Medulla oblongata (tissue), 1 donor: ENCODE measurements around the gene PRKCA.
A peak's percentile ranks its signal among the peaks of the same experiment; 100 is the strongest.
"Not testable (repeated sequence)": the region's sequence is repeated elsewhere in the genome, so short reads cannot be mapped to it uniquely, and the experiment has no call there.

ENCODE experiments used
- DNase-seq: peaks from one replicate; pipeline ENCODE4 v3.0.0-alpha.2; 2015; ENCODE audit errors: extremely low spot score

Gene PRKCA

DNA sequence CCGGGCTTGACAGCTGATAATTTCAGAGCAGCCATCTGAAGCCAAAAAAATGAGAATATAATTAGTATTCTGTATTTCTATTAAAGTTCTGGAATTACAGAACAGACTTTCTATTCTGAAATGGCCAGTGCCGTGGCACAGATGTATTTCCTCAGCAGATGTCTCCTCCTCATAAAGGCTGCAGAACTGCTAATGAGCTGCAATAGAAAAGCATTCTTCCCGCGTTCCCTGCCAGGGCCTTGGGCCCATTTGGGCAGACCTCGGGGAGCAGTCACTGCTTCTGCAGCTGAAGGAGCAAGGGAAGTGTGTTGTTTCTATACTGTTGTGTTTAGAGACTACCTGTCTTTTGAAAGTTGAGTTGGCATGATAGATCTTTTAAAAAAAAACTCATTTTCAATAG is 379.9 kb downstream of the PRKCA start:
- DNase-seq = peak; percentile 48

DNA sequence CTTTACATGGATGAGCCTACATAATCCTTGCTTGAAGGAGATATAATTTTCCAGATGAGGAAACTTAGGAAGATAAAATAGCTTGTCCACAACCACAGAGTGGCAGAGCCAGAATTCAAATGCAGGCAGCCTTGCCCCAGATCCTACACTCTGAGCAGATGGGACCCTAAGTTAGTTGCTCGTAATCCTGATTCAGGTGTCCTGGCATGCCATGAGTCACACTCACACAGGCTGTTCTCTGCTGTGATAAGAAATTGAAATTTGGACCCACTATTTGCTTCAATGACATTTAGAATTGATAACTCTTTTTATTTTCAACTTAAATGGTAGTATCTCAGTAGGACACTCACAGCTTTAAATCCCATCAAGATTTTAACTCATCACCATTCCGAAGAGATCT is 381.8 kb downstream of the PRKCA start:
- no peak for DNase-seq

DNA sequence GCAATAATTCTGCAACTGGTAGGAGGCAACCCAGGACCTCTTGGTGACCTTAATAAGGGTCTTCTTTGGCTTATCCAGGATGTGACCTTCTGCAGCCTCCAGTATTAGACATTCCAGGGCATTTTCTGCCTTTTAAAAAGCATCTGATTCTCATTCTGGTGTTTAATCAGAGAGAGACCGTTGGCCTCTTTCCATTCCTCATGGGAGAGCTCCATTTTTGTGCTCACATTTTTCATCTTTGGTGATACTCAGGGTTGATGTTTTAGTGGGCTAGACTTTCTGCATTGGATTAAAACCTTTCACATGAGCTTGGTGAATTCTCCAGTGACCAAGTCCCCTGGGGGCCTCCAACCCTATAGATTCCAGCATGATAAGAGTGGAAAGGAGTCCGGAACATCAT is 382.3 kb downstream of the PRKCA start:
- DNase-seq = no peak

DNA sequence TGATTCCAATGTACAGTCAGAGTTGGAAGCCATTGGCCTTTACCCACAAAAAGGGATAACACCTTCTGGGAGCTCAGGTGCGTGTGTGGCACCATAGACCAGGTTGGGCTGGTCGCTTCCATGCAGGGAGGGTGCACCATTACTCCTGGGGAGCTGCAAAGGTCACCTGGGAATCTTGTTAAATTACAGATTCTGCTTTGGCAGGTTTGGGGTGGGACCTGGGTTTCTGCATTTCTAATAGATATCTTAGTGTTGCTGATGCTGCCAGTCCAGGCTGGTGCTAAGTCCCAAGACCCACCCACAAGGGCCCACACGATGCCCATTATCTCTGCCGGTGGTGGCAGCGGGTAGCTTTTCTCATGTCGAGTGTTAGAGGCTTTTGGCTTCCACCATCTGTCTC is 384.2 kb downstream of the PRKCA start:
- DNase-seq = no peak

DNA sequence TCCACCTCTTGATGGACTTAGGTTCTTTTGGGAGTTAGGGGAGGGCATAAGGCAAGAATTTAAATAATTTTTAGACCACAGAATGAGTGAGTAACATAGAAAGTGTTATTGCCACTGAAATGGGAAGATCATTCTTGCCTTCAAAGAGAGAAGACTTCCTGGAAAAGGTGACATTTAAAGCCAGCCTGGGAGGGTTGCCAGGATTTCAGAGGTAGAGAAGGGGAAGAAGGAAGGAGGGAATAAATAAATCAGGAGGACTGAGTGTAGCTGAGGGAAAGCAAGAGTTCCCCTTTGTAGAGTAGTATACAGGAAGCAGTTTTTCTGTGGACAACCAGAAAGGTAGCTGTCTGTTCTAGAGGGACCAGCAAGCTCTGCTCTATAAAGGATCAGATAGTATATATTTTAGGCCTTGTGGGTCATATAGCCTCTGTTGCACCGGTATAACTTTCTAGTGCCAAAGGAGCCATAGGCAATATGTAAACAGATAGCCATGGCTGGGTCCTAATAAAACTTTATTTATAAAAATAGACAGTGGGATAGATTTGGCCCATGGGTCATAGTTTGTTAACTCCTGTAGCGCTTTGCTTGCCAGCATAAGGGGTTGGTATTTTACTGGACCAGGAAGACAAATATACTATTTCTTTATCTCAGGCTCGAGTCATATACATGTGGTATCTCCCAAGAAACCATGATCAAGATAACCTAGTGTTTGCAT is 385.3 kb downstream of the PRKCA start:
- DNase-seq = no peak

DNA sequence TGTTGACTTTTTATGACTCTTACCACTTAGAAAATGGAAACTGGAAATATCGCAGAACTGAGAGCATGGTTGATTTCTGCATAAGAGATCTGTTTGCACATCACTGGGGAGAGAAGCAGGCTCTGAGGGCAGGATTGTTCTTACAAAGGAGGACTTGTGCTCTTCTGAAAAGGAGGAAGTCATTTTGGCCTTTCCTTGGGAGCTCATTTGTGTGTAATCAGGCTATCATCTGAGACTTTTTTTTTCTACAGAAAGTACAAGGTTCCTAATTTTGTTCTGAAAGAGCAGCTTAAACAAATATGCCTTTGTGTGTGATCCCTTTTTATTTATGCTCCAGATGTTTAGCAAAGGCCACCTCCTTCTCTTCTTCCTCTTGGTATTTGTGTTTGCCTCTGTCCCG is 386.8 kb downstream of the PRKCA start:
- DNase-seq = peak; percentile 66

DNA sequence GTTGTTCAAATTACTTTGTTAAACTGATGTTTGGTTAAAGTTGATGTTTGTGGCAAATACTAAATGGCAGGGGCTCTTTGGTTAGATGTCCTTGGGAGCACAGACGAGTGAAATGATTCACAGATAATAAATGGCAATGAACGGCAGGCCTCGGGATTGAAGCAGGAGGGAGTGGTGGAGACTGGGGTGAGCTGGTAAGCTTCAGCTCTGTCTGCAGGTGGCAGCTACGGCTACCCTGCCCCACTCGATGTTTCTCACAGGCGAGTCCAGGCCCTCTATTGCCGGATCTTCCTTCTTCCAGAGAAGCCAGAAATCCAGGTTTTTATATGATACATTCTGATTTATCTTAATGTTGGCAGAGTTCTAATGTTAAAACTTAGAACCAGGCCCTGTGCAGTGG is 387.8 kb downstream of the PRKCA start:
- no peak for DNase-seq

DNA sequence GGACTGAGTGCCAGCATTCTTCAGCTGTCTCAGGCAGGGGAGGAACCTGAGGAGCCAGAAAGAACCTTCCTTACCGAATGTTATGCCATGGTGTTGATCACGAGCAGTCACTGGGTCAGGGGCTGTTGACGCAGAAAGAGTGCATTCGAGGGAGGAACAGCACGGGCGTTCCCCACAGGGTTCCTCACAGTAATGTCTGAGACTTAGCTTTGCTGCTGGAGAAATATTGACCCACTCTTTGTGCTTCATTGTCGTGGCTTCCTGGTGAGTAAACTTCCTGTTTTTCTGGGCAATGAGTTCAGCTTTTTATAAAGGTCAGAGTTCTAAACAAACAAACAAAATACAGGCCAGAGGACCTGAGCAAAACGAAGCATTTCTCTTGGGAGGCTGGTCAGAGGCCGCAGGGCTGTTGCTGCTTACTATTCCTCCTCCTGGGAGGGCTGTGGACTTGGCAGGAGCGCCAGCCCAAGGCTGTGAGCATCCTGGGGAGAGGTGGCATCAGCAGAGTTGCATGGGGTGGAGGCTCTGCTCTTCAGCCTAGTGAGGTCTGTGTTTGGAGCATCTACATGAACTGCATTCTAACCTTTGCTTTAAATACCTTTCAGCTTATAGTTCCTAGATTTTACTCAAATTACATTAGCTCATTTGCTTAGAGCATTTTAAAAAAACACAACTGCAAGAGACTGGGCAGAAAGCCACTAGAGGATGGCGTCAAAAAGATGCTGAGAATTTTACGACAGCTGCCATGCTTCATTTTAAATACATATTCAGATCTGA is 389.4 kb downstream of the PRKCA start:
- DNase-seq = no peak

DNA sequence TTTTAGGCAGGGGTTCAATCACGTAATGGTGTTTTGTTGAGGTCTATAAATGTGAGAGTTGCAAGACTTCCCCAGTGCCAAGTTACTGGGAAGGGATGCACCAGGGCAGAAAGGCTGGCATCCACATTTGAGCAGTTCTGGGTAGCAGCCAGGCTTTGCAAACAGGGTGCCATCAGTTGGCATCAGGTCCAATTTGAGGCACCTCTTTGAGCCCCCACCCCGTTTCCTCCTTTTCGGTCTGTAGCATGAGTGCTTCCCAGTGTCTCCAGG is 389.9 kb downstream of the PRKCA start:
- no peak for DNase-seq

DNA sequence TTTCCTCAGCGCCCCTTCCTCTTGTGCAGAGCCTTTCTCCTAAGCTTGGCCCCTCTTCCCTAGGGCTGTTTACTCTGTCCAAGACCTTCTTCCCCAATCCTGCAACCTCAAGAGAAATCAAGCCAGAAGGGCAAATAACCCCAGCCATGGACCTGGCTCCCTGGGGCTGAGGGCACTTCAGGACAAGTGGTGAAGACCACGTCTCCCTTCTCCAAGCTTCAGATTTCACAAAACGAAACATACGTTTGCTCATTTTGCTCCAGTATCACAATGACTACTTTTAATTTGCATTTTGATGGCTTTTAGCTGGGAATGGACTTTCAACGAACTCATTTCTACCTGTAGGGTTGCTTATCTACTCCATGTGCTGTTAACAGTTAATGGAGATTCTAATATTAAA is 392.7 kb downstream of the PRKCA start:
- DNase-seq = no peak

DNA sequence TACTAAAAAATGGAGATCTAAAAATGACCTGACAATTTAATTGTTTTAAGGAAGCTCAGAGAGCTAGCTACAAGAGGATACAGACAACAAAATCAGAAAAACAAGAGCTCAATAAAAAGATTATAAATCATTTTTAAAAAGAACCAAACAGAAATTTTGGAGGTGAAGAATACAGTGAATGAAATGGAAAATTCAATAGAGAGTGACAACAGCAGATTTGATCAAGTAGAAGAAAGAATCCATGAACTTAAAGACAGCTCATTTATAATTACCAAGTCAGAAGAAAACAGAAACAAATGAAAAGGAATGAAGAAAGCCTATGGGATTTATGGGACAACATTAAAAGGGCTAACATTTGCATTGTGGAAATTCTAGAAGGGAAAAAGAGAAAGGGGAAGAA is 395.9 kb downstream of the PRKCA start:
- DNase-seq = no peak

DNA sequence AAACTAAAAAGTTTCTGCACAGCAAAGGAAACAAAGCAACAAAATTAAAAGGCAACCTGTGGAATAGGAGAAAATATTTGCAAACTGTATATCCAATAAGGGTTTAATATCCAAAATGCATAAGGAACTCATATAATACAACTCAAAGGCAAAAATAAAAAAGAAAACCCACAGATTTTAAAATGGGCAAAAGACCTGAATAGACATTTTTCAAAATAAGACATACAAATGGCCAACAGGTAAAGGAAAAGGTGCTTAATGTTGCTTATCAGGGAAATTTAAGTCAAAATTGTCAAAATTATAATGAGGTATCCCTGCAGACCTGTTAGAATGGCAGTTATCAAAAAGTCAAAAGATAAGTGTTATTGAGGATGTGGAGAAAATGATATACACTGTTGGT is 399.0 kb downstream of the PRKCA start:
- DNase-seq = no peak

DNA sequence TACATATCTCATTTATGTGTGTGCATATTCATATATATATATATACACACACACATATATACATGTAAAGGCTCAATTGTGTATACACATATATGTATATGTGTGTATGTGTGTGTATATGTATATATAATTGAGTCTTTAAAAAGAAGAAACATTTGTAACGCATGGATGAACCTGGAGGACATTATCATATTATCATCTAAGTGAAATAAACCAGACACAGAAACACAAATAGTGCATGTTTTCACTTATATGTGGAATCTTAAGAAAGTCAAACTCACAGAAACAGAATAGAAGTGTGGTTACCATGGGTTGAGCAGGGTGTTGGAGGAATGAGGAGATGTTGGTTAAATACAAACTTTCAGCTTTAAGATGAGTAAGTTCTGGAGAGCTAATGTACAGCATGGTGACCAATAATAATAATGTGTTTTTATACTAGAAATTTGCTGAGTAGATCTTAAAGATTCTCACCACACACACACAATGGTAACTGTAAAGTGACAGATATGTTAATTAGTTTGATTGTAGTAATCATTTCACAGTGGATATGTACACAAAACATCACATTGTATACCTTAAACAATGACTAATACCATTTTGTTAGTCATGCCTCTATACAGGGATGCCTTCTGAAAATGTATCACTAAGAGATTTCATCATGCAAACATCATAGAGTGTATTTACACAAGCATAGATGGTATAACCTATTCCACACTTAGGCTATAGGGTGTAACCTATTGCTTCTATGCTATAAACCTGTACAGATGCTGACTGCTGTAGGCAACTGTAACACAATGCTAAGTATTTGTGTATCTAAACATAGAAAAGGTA is 399.9 kb downstream of the PRKCA start:
- DNase-seq = no peak

DNA sequence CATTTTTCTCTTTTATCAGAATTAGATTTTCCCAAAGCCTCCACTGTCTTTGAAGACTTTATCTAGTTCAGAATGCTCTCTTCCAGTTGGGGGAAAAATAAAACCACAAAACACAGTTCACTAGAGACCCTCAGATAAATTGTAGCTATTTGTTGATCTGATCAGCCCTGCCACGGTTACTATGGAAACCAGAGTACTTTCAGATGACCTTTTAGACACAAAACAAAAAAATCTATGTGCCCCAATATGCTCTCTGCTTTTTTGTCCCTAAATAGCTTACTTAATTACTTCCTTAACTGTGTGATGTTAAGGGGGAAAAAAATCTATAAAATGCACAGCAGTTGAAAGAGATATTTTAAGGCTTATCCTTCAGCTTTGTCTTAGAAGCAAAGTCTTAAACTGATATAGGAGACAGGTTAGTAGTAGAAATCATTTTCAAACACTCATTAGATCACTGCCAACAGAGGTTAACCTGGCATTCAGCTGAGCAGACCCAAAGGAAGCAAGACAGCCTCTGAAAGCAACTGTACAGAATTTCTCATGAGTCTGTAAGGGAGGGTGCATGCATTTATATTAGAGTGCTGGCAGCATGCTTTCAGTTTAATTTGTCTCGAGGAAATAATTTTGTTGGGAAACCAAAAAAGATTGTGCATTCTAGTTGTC is 402.6 kb downstream of the PRKCA start:
- DNase-seq = no peak

DNA sequence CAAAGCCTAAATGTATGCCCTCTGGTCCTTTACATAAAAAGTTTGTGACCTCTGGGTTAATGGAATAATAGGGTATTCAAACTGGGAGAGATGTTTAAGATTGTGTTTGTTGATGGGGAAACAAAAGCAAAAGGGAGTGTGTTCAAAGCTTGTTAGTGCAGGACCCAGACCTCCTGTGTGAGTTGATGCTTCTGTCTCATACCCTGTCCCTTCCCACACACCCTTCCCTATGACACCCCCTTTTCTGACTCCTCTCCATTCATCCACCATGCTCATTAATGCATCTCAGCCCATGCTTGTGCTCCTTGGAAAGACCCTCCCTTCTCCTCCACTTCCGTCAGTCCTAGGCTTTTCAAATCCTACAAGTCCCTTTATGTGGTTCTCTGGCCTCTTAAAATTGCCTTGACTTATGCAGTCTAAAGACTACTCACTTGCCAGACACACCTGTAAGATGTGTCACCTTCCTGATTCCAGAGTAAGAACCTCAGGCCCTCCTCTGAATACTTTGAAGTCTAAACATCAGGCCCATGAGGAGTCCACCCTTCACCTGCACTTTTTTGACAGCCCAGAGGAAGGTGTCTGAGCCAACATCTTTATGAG is 404.5 kb downstream of the PRKCA start:
- no peak for DNase-seq

DNA sequence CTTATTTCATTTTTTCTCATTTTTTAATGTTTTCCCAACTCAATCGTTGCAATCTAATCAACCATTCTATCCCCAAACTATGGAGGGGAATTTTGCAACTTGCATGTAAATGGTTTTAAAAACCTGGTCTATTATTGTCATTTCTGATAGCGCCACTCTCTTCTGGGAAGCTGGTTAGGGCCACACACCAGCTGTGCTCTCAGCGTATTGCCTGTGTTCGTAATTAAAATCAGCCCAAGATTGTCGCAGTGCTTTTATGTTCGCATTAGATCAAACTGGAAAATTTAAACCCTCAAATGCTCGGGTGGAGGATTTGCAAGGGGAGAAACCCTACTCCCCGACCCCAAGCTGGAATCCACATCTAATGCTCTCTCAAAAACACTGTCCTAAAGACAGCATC is 409.0 kb downstream of the PRKCA start:
- DNase-seq = no peak

DNA sequence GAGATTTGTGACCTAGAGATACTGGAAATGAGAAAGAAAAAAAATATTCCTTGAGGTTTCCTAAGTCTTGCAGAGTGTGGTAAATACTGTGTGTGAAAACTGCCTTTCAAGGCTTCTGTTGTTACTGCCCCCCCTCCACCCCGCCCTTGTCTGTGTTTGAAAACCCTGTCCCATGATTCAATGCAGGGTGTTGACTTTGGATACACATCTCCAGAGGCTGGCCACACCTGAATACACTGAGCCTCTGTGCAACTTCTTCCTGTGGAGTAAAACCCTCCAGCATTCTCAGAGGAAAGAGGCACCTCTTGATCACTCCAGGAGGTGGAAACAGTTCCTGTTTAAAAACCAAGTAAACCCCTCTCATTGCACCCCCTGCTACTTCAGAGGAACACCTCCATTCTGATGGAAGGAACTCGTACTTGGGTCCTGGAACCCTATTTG is 409.5 kb downstream of the PRKCA start:
- DNase-seq = no peak

DNA sequence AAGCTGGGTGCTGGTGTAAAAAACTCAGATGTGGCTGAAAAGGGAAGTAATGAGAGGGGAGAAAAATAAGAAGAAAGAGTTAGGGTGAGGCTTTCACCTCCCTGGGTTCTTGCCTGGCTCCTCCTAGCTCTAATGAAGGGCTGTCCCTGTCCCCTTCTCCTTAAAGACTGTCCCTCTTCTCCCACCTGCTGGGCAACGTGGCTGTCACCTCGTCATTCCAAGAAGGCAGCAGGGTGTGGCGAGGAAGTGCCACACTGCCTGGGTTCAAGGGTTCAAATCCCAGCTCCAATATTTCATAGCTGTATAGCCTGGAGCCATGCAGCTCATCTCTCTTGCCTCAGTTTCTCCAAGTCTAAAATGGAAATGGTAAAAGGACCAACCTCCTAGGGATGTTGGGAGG is 410.0 kb downstream of the PRKCA start:
- no peak for DNase-seq

DNA sequence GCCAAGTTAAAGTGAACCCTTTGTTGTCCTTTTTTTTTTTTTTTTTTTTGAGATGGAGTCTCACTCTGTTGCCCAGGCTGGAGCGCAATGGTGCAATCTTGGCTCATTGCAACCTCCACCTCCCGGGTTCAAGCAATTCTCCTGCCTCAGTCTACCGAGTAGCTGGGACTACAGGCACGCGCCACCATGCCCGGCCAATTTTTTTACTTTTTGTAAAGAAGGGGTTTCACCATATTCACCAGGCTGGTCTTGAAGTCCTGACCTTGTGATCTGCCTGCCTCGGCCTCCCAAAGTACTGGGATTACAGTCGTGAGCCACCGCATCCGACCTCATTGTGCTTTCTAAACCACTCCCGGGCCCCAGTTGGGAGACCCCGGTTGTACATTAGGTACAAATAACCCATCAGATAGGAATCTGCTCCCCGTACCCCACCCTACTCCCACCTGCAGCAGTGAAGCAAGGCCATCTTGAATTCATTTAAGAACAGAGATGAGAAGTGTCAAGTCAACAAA is 410.7 kb downstream of the PRKCA start:
- not testable (repeated sequence) for DNase-seq

DNA sequence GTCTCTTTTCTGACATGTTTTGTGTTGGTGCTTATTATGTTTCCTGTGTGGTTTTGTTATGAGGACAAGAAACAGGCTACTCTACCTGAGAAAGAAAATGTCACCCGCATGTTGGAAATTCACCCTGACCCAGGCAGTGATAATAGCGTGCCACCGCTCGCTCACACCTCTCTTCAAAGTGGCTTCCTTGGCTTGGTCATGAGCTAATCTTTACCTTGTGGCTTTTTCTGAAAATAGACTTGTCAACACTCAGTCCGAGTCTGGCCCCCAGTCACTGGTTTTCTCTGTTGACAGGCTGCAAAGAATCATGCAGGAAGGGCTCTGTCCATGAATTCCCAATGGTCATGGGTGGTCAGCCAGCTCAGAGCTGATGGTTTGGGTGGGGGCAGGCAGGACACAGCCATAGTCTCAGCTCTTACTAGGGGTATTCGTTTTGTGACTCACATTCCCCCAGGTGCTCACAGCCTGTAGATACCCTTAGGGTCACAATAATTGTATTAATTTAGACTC is 411.2 kb downstream of the PRKCA start:
- DNase-seq = no peak
